ENCODE data around the gene FBXL13.
"Not testable (repeated sequence)": the region's sequence is repeated elsewhere in the genome, so short reads cannot be mapped to it uniquely, and the experiment has no call there.

DNA sequence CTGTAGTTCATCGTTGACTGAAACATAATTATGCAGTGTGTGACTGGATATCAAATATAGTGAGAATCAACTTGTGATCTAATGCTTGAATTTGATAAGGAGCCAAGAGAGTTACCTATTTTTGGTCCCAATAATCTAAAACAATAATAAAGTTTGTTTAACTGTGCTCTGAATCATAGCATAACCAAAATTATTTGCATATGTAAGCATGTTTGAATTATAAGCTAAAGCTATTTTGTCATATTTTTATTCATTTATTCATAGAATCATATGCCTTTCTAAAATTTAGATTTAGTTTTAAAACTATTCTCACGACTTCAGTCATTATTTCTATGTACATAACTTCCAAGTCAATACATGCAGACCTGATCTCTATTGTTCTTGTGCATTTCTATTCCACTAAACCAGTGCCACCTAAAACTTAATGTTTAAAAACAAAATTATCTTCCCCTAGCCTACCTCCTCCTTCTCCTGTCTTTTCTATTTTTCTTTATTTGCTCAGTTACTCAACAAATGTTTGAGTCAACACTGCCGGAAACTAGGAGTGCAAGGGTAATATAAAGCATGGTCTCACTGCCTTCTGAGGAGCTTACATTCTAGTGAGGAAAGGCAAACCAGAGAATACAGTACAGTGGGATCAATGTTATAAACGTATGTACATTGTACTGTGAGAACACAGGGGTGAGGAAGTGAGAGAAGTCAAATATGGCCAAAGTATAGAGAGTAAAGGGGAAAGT is 284.1 kb downstream of the FBXL13 start:
- not testable (repeated sequence) for TF ChIP-seq ZNF207 (IDR thresholded peaks at IDR 0.05; ENCODE audit: borderline replicate concordance); BRCA1 (IDR thresholded peaks at IDR 0.05; ENCODE audit: low read depth, low read length); MTA2 (IDR thresholded peaks at IDR 0.05; ENCODE audit: low read depth); RAD51 (IDR thresholded peaks at IDR 0.05); POLR2A (IDR thresholded peaks at IDR 0.05; ENCODE audit: low read depth, low read length); JUND (IDR thresholded peaks at IDR 0.05; ENCODE audit: low read depth, low read length); EGR1 (IDR thresholded peaks at IDR 0.05; ENCODE audit: borderline replicate concordance in 1 of 2, low read depth in 2 of 2, low read length in 2 of 2); E2F8 (IDR thresholded peaks at IDR 0.05; ENCODE audit: low read depth, partially characterized antibody)
- TF ChIP-seq, protein P1, sequence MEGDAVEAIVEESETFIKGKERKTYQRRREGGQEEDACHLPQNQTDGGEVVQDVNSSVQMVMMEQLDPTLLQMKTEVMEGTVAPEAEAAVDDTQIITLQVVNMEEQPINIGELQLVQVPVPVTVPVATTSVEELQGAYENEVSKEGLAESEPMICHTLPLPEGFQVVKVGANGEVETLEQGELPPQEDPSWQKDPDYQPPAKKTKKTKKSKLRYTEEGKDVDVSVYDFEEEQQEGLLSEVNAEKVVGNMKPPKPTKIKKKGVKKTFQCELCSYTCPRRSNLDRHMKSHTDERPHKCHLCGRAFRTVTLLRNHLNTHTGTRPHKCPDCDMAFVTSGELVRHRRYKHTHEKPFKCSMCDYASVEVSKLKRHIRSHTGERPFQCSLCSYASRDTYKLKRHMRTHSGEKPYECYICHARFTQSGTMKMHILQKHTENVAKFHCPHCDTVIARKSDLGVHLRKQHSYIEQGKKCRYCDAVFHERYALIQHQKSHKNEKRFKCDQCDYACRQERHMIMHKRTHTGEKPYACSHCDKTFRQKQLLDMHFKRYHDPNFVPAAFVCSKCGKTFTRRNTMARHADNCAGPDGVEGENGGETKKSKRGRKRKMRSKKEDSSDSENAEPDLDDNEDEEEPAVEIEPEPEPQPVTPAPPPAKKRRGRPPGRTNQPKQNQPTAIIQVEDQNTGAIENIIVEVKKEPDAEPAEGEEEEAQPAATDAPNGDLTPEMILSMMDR (IDR thresholded peaks at IDR 0.05 in 2 of 3, conservative IDR thresholded peaks at IDR 0.05 in 1 of 3; ENCODE audit: control insufficient read depth in 2 of 3, extremely low read depth in 1 of 3, insufficient read depth in 1 of 3, low read depth in 3 of 3, low read length in 3 of 3): not testable (repeated sequence)

All from GM12878 (cell line).